Measurements from ENCODE around the gene RAB25. TPM values are rescaled to one million over a fixed set of nuclear protein-coding genes. Genes with fewer than 3 reads are reported as not detected.

The RAB25 gene
- total RNA-seq, 4 donors from 2014 or later: not detected

GRCh38 chr1:156083800-156084790 lies 23.1 kb downstream of the RAB25 start:
- Histone ChIP-seq H3K4me3 (peak overlapping the region in 1 of 4 donors; percentile 84), H3K4me1 (peaks cover 0 to 37% (median 11%) of the 10 kb centered on the region in 4 donors)
- WGBS, 2 donors: 48 to 56% methylated on average over 7 of the region's 7 CpGs

GRCh38 chr1:156086256-156086662 lies 25.3 kb downstream of the RAB25 start:
- peaks cover 0 to 38% (median 8%) of the 10 kb centered on the region in 4 donors for H3K4me1 ChIP-seq
- DNase-seq (ENCODE audit: low spot score in 2 of 2): no peak
- no peak overlapping the region for H3K27ac ChIP-seq
- no peaks in the 10 kb centered on the region for H3K27me3 ChIP-seq
- no peaks in the 10 kb centered on the region for H3K9me3 ChIP-seq
- H3K4me3 ChIP-seq: no peak overlapping the region
- TF ChIP-seq CTCF (IDR thresholded peaks at IDR 0.05): no peak
- TF ChIP-seq POLR2A (IDR thresholded peaks at IDR 0.05): no peak
- TF ChIP-seq EP300 (IDR thresholded peaks at IDR 0.05): no peak
- 13 to 16% methylated on average over 1 of the region's 1 CpG for WGBS, 2 donors
- no peaks in the 10 kb centered on the region for H3K36me3 ChIP-seq

More at GRCh38 chr1:156083800-156084790, 23.1 kb downstream of the RAB25 start:
- H3K36me3 ChIP-seq: no peaks in the 10 kb centered on the region
- no peak for TF ChIP-seq EP300 (IDR thresholded peaks at IDR 0.05)
- TF ChIP-seq CTCF (IDR thresholded peaks at IDR 0.05): no peak
- TF ChIP-seq POLR2A (IDR thresholded peaks at IDR 0.05): no peak
- H3K27ac ChIP-seq: no peak overlapping the region
- DNase-seq (ENCODE audit: low spot score in 2 of 2): no peak
- H3K27me3 ChIP-seq: no peaks in the 10 kb centered on the region
- H3K9me3 ChIP-seq: no peaks in the 10 kb centered on the region

DNA sequence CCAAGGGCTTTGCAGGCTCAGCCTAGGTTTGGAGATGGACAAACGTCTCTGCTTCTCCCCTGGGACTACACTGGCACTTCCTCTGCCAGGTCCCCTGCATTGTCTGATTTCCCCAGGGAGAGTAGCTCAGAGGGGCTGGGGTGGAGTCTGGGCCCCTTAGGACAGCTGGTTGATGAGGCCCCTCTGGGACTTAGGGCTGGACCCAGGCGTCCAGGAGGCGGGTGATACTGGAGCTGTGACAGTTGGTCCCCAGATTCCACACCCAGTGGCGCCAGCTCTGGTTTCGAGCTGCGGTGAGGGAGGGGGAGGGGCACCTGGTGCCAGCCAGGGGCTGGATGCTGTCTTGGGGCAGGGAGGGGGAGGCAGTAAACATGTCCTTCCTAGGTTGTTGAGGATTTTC lies 28.7 kb downstream of the RAB25 start:
- H3K9me3 ChIP-seq: no peaks in the 10 kb centered on the region
- no peaks in the 10 kb centered on the region for H3K36me3 ChIP-seq
- H3K27ac ChIP-seq: peak overlapping the region in 2 of 4 donors; percentile 44 to 47
- 43 to 48% methylated on average over 3 to 4 of the region's 6 CpGs for WGBS, 2 donors
- H3K27me3 ChIP-seq: no peaks in the 10 kb centered on the region
- H3K4me1 ChIP-seq: peaks cover 0 to 19% (median 0%) of the 10 kb centered on the region in 4 donors
- no peak for DNase-seq (ENCODE audit: low spot score in 2 of 2)
- H3K4me3 ChIP-seq: no peak overlapping the region
- TF ChIP-seq EP300 (IDR thresholded peaks at IDR 0.05) (no peak), CTCF (IDR thresholded peaks at IDR 0.05) (no peak), POLR2A (IDR thresholded peaks at IDR 0.05) (no peak)

DNA sequence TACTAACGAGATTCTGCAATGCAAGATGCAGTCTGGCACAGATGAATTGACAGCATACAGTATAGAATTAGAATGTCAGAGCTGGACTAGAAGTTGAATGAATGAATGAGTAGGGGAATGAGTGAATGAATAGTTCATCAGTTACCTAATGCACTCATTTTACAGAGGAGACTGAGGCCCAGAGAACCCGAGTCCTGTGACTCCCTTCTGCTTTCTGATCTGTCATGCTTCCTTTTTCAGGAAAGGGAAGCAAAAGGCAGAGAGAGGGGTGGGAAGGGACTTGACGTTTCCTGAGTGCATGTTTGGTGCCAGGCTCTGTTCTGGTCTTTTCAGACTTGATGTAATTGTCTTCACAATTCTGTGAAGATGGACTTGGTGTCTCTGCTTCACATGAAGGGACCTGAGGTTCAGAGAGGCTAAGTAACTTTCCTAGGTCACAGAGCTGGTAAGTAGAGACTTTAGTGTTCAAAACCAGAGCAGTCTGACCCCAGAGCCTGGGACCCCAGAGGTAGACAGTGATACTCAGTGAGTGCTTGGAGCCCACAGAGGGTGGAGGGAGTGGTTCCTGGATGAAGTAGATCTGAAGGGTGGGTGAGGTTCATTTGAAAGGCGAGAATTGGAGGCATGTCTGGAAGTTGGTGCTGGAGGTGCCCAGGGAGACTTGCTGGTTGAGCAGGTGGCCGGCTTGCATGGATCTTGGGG lies 29.3 kb downstream of the RAB25 start:
- WGBS, 2 donors: 35 to 38% methylated on average over 5 of the region's 5 CpGs
- Histone ChIP-seq H3K27me3 (no peaks in the 10 kb centered on the region), H3K9me3 (no peaks in the 10 kb centered on the region), H3K4me1 (peaks cover 0 to 20% (median 0%) of the 10 kb centered on the region in 4 donors), H3K27ac (peak overlapping the region in 2 of 4 donors; percentile 35 to 47), H3K4me3 (no peak overlapping the region), H3K36me3 (no peaks in the 10 kb centered on the region)
- DNase-seq (ENCODE audit: low spot score in 2 of 2): no peak
- no peak for TF ChIP-seq POLR2A (IDR thresholded peaks at IDR 0.05)
- TF ChIP-seq CTCF (IDR thresholded peaks at IDR 0.05): no peak
- TF ChIP-seq EP300 (IDR thresholded peaks at IDR 0.05): no peak

Measured in tibial nerve (tissue), 4 donors.